WTC11 (cell line): ENCODE measurements around the gene TP73. TPM values are rescaled to one million over a fixed set of nuclear protein-coding genes. Genes with fewer than 3 reads are reported as not detected.

Experiments used
- ATAC-seq: fragments of 200-7000 bp; cut with Tn5 transposase; 2 replicates; pipeline ENCODE4 v1.10.0; 2021; ENCODE audit warnings: mild to moderate bottlenecking, moderate library complexity
- CTCF ChIA-PET: fragments of 300-600 bp; sonication (Branson Sonifier 250); formaldehyde crosslinking; loops from one replicate; lab custom pipeline; 2021; ENCODE audit warnings: antibody characterized with exemption; lab: Charles Lee
- POLR2A ChIA-PET: fragments of 350-600 bp; sonication (Branson Sonifier 250); formaldehyde crosslinking; loops from one replicate; lab custom pipeline; 2021; ENCODE audit warnings: antibody characterized with exemption; lab: Charles Lee
- DNase-seq: peaks from one replicate; pipeline ENCODE4 v3.0.0; 2021; ENCODE audit warnings: low spot score
- H3K27ac Mint-ChIP-seq: 2 replicates; pipeline ENCODE4 v1.8.0; 2021; ENCODE audit warnings: mixed read lengths
- H3K27me3 Mint-ChIP-seq: 2 replicates; pipeline ENCODE4 v1.8.0; 2021; ENCODE audit warnings: low read depth, mild to moderate bottlenecking, moderate library complexity, mixed read lengths
- H3K36me3 Mint-ChIP-seq: 2 replicates; pipeline ENCODE4 v1.8.0; 2021; ENCODE audit warnings: mixed read lengths
- H3K4me1 Mint-ChIP-seq: 2 replicates; pipeline ENCODE4 v1.8.0; 2022; ENCODE audit warnings: mixed read lengths
- H3K4me3 Mint-ChIP-seq: 2 replicates; pipeline ENCODE4 v1.8.0; 2021; ENCODE audit warnings: mild to moderate bottlenecking, moderate library complexity, mixed read lengths
- H3K9me3 Mint-ChIP-seq: 2 replicates; pipeline ENCODE4 v1.8.0; 2021; ENCODE audit warnings: mixed read lengths
- AFF4 ChIP-seq: sonication (generic); formaldehyde crosslinking; IDR thresholded peaks from 2 replicates; pipeline ENCODE4 v1.8.1; 2023; ENCODE audit warnings: mild to moderate bottlenecking, missing genetic modification reagents, borderline replicate concordance
- ATF1 ChIP-seq: sonication (generic); formaldehyde crosslinking; IDR thresholded peaks from 2 replicates; pipeline ENCODE4 v1.8.1; 2023; ENCODE audit warnings: mild to moderate bottlenecking, moderate library complexity, missing genetic modification reagents
- E2F4 ChIP-seq: sonication (generic); formaldehyde crosslinking; IDR thresholded peaks from 2 replicates; pipeline ENCODE4 v1.8.1; 2022; ENCODE audit warnings: low read depth, mild to moderate bottlenecking, moderate library complexity, missing genetic modification reagents, borderline replicate concordance
- EMX1 ChIP-seq: fragments of 250-450 bp; sonication (Bioruptor Pico); IDR thresholded peaks from 2 replicates; pipeline ENCODE4 v1.8.0; 2021; ENCODE audit warnings: mild to moderate bottlenecking
- FOXP4 ChIP-seq: sonication (generic); formaldehyde crosslinking; IDR thresholded peaks from 2 replicates; pipeline ENCODE4 v1.8.0; 2022; ENCODE audit warnings: mild to moderate bottlenecking, missing genetic modification reagents
- GABPB1 ChIP-seq: sonication (generic); formaldehyde crosslinking; IDR thresholded peaks from 2 replicates; pipeline ENCODE4 v1.8.1; 2023; ENCODE audit warnings: mild to moderate bottlenecking, missing genetic modification reagents
- GRHL2 ChIP-seq: fragments of 250-450 bp; sonication (Bioruptor Pico); IDR thresholded peaks from 2 replicates; pipeline ENCODE4 v1.8.0; 2022; ENCODE audit warnings: mild to moderate bottlenecking, moderate library complexity; ENCODE audit not compliant: insufficient replicate concordance, severe bottlenecking
- HMGA2 ChIP-seq: fragments of 250-450 bp; sonication (Bioruptor Pico); IDR thresholded peaks from 2 replicates; pipeline ENCODE4 v1.4.0; 2021; ENCODE audit warnings: mild to moderate bottlenecking, moderate library complexity
- JUN ChIP-seq: sonication (generic); formaldehyde crosslinking; IDR thresholded peaks from 2 replicates; pipeline ENCODE4 v1.8.0; 2023; ENCODE audit warnings: mild to moderate bottlenecking, missing genetic modification reagents
- MXD4 ChIP-seq: fragments of 250-450 bp; sonication (Bioruptor Pico); IDR thresholded peaks from 2 replicates; pipeline ENCODE4 v1.8.0; 2021; ENCODE audit warnings: mild to moderate bottlenecking, moderate library complexity, borderline replicate concordance
- MYBL2 ChIP-seq: sonication (generic); formaldehyde crosslinking; IDR thresholded peaks from 2 replicates; pipeline ENCODE4 v1.8.1; 2023; ENCODE audit warnings: mild to moderate bottlenecking, moderate library complexity, missing genetic modification reagents
- NFE2L1 ChIP-seq: sonication (generic); formaldehyde crosslinking; IDR thresholded peaks from 2 replicates; pipeline ENCODE4 v1.8.1; 2023; ENCODE audit warnings: missing genetic modification reagents
- PRRX2 ChIP-seq: fragments of 250-450 bp; sonication (Bioruptor Pico); IDR thresholded peaks from 2 replicates; pipeline ENCODE4 v1.8.0; 2021; ENCODE audit warnings: mild to moderate bottlenecking
- SP1 ChIP-seq: sonication (generic); formaldehyde crosslinking; conservative IDR thresholded peaks from 2 replicates; pipeline ENCODE4 v1.8.1; 2022; ENCODE audit warnings: missing genetic modification reagents
- TCF7 ChIP-seq: sonication (generic); formaldehyde crosslinking; IDR thresholded peaks from 2 replicates; pipeline ENCODE4 v1.8.0; 2022; ENCODE audit warnings: mild to moderate bottlenecking, low read depth, missing genetic modification reagents, moderate library complexity
- ZNF232 ChIP-seq: sonication (generic); formaldehyde crosslinking; IDR thresholded peaks from 2 replicates; pipeline ENCODE4 v1.8.0; 2022; ENCODE audit warnings: mild to moderate bottlenecking, missing genetic modification reagents
- ZNF281 ChIP-seq: sonication (generic); formaldehyde crosslinking; IDR thresholded peaks from 2 replicates; pipeline ENCODE4 v1.8.0; 2023; ENCODE audit warnings: mild to moderate bottlenecking, missing genetic modification reagents
- ZNF317 ChIP-seq: sonication (generic); formaldehyde crosslinking; IDR thresholded peaks from 2 replicates; pipeline ENCODE4 v1.8.1; 2023; ENCODE audit warnings: low read depth, mild to moderate bottlenecking, moderate library complexity, missing genetic modification reagents, borderline replicate concordance
- ZNF512 ChIP-seq: sonication (generic); formaldehyde crosslinking; IDR thresholded peaks from 2 replicates; pipeline ENCODE4 v1.8.1; 2022; ENCODE audit warnings: missing genetic modification reagents, borderline replicate concordance
- ZSCAN18 ChIP-seq: fragments of 250-450 bp; sonication (Bioruptor Pico); IDR thresholded peaks from 2 replicates; pipeline ENCODE4 v2.1.2; 2022; ENCODE audit warnings: mild to moderate bottlenecking, moderate library complexity
- total RNA-seq: library from RNA; stranded (reverse); gene quantifications from 3 replicates; pipeline ENCODE4 v1.2.3, GENCODE V29; 2021

Gene TP73
- total RNA-seq, 1 experiment from 2014 or later, result 5.7 TPM

GRCh38 chr1:3632298-3632697, 20.0 kb upstream of the TP73 start:
- CTCF ChIA-PET, result interaction anchor here (1.0 to 5.0 kb wide), 3 partner anchors 92 to 180 kb away, joined by 4 to 19 read pairs (median 6); no protein-coding TSS in a partner anchor
- Mint-ChIP-seq H3K4me3 (no peak overlapping the region), H3K9me3 (no peaks in the 10 kb centered on the region), H3K4me1 (no peaks in the 10 kb centered on the region), H3K27ac (0 out of 2 replicates have a peak overlapping the region, but pooled peaks have one; percentile 27), H3K36me3 (peaks cover 32% of the 10 kb centered on the region), H3K27me3 (no peaks in the 10 kb centered on the region)
- ATAC-seq, result no peak
- POLR2A ChIA-PET, result no interaction called here
- peak; percentile 5 for DNase-seq
- no peak for TF ChIP-seq PRRX2 (CRISPR knock-in tag)
- no peak for TF ChIP-seq ZNF317 (CRISPR knock-in tag)
- no peak for TF ChIP-seq JUN (CRISPR knock-in tag)
- TF ChIP-seq GRHL2 (CRISPR knock-in tag), result no peak
- no peak for TF ChIP-seq AFF4
- no peak for TF ChIP-seq MYBL2 (CRISPR knock-in tag)
- no peak for TF ChIP-seq ZSCAN18
- TF ChIP-seq FOXP4 (CRISPR knock-in tag), result no peak
- no peak for TF ChIP-seq NFE2L1
- TF ChIP-seq ATF1 (CRISPR knock-in tag), result no peak
- no peak for TF ChIP-seq GABPB1
- no peak for TF ChIP-seq TCF7 (CRISPR knock-in tag)
- TF ChIP-seq ZNF232, result no peak
- no peak for TF ChIP-seq MXD4 (CRISPR knock-in tag)
- TF ChIP-seq SP1, result no peak
- no peak for TF ChIP-seq HMGA2 (CRISPR knock-in tag)
- no peak for TF ChIP-seq E2F4
- TF ChIP-seq ZNF281 (CRISPR knock-in tag), result no peak
- TF ChIP-seq EMX1 (CRISPR knock-in tag), result no peak
- TF ChIP-seq ZNF512 (CRISPR knock-in tag), result no peak
